Caco-2 (cell line): Measurements from ENCODE around the gene BMP8A. TPM values are rescaled to one million over a fixed set of nuclear protein-coding genes. Genes with fewer than 3 reads are reported as not detected.

Experiments used
- BruUV-seq: library from RNA; stranded (reverse); fragments of 400-500 nt; replicated peaks from 2 replicates; lab custom pipeline; 2021; lab: Mats Ljungman, UMichigan
- CTCF ChIA-PET: fragments of 300-600 bp; sonication (Branson Sonifier 250); formaldehyde crosslinking; loops from one replicate; lab custom pipeline; 2022; ENCODE audit warnings: antibody characterized with exemption; lab: Charles Lee
- POLR2A ChIA-PET: fragments of 300-600 bp; sonication (Branson Sonifier 250); formaldehyde crosslinking; loops from one replicate; lab custom pipeline; 2022; ENCODE audit warnings: antibody characterized with exemption; lab: Charles Lee
- DNase-seq, 2 experiments: peaks; one replicate each; pipeline versions ENCODE4 v3.0.0 to v3.0.0-alpha.2; 2020 to 2022
- H3K27me3 ChIP-seq: replicated peaks from 2 replicates; pipeline ENCODE4 v1.6.0; 2011; ENCODE audit warnings: low read length; ENCODE audit not compliant: control insufficient read depth, insufficient read depth
- H3K36me3 ChIP-seq: 2 replicates; pipeline ENCODE4 v1.5.1; 2011; ENCODE audit warnings: low read length; ENCODE audit not compliant: control insufficient read depth, insufficient read depth
- H3K4me1 ChIP-seq: fragments of 250-450 bp; sonication (Bioruptor Pico); 2 replicates; pipeline ENCODE4 v1.5.1; 2020; ENCODE audit warnings: mild to moderate bottlenecking
- H3K4me3 ChIP-seq: 2 replicates; pipeline ENCODE4 v1.5.1; 2011; ENCODE audit warnings: low read depth, mild to moderate bottlenecking, control low read depth, low read length
- H3K9me3 ChIP-seq: fragments of 250-450 bp; sonication (Bioruptor Pico); 2 replicates; pipeline ENCODE4 v1.5.1; 2020; ENCODE audit warnings: mild to moderate bottlenecking, moderate library complexity
- H3K27ac Mint-ChIP-seq: one replicate; pipeline ENCODE4 v1.8.0; 2022; ENCODE audit warnings: mixed read lengths; ENCODE audit not compliant: unreplicated experiment
- H3K27me3 Mint-ChIP-seq: one replicate; pipeline ENCODE4 v1.8.0; 2022; ENCODE audit warnings: mixed read lengths; ENCODE audit not compliant: insufficient read depth, unreplicated experiment
- H3K36me3 Mint-ChIP-seq: one replicate; pipeline ENCODE4 v1.8.0; 2022; ENCODE audit warnings: mild to moderate bottlenecking, mixed read lengths; ENCODE audit not compliant: insufficient read depth, unreplicated experiment
- H3K4me1 Mint-ChIP-seq: one replicate; pipeline ENCODE4 v1.8.0; 2022; ENCODE audit warnings: low read depth, mixed read lengths; ENCODE audit not compliant: unreplicated experiment
- H3K4me3 Mint-ChIP-seq: one replicate; pipeline ENCODE4 v1.8.0; 2022; ENCODE audit warnings: mild to moderate bottlenecking, moderate library complexity, mixed read lengths; ENCODE audit not compliant: unreplicated experiment
- H3K9me3 Mint-ChIP-seq: one replicate; pipeline ENCODE4 v1.8.0; 2022; ENCODE audit warnings: mixed read lengths; ENCODE audit not compliant: unreplicated experiment
- CTCF ChIP-seq, 2 experiments: fragments of 200-600 bp in 1 of 2; IDR thresholded peaks; 1 replicate in 1 of 2; 2 replicates in 1 of 2; pipeline versions ENCODE4 v1.5.1 to v1.8.0; 2011 to 2022; ENCODE audit warnings: antibody characterized with exemption in 1 of 2, control low read depth in 1 of 2, inconsistent platforms in 1 of 2, low read depth in 1 of 2, low read length in 1 of 2, mild to moderate bottlenecking in 1 of 2, moderate library complexity in 1 of 2; ENCODE audit not compliant: insufficient read depth in 1 of 2, severe bottlenecking in 1 of 2, unreplicated experiment in 1 of 2
- intact Hi-C: fragments of 100-400 bp; cut with micrococcal nuclease; formaldehyde crosslinking; loops from one replicate; pipeline ENCODE4 v1.10.0; 2022; ENCODE audit not compliant: unreplicated experiment
- total RNA-seq: library from RNA; stranded (reverse); gene quantifications from 2 replicates; pipeline ENCODE4 v1.2.3, GENCODE V29; 2022

The BMP8A gene
- total RNA-seq, 1 experiment from 2014 or later = 3.2 TPM

GRCh38 chr1:39533442-39533841, 42.0 kb downstream of the BMP8A start:
- Mint-ChIP-seq H3K4me3 (no peak overlapping the region), H3K9me3 (no peaks in the 10 kb centered on the region), H3K27ac (no peak overlapping the region), H3K4me1 (no peaks in the 10 kb centered on the region), H3K36me3 (peaks cover 8% of the 10 kb centered on the region), H3K27me3 (no peaks in the 10 kb centered on the region)
- no peak for DNase-seq
- Histone ChIP-seq H3K36me3 (no peaks in the 10 kb centered on the region), H3K4me3 (no peak overlapping the region), H3K27me3 (no peaks in the 10 kb centered on the region), H3K4me1 (no peaks in the 10 kb centered on the region), H3K9me3 (no peaks in the 10 kb centered on the region)
- BruUV-seq = no TSS peak
- ChIA-PET CTCF (no interaction called here), POLR2A (no interaction called here)
- intact Hi-C loops = no loop called here
- no peak for TF ChIP-seq CTCF (IDR thresholded peaks at IDR 0.05; ENCODE audit: insufficient read depth in 1 of 2, low read depth in 1 of 2, low read length in 1 of 2, severe bottlenecking in 1 of 2, unreplicated experiment in 1 of 2)

DNA sequence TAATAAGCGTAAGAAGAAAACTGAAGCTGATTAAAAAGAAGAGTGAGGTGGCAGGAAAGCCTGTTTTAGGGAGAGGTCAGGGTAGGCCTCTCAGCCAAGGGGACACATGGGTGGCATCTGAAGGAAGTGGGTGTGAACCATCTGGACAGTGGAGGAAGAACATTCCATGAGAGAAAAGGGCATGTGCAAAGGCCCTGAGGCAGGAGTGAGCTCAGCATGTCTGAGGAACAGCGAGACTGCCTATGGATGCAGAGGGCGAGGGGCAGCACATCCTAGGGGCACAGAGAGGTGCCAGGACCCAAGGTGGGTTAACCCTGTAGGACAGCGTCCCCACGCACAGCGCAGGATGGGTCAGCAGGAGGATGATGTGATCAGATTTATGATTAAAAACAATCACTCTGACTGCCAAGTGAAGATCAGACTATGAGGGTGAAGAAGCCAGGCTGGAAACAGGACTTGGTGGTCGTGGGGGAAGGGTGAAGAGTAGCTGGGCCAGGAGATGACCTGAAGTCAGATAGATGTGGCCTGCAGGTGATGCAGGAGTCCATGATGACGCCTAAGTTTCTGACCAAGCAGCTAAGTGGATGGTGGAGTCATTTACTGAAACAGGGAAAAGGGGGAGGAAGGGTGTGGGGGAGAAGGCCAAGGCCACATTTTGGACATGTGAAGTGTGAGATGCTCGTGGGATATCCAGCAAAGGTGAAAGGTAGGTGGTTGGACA, 47.3 kb downstream of the BMP8A start:
- BruUV-seq = no TSS peak
- POLR2A ChIA-PET = no interaction called here
- intact Hi-C loops = loop anchor here (1.0 to 5.0 kb wide), 2 partner anchors 33 to 66 kb away; no protein-coding TSS in a partner anchor

More for the DNA sequence above, 47.3 kb downstream of the BMP8A start:
- TF ChIP-seq CTCF (IDR thresholded peaks at IDR 0.05; ENCODE audit: insufficient read depth in 1 of 2, low read depth in 1 of 2, low read length in 1 of 2, severe bottlenecking in 1 of 2, unreplicated experiment in 1 of 2) = no peak
- CTCF ChIA-PET = interaction anchor here (0.5 to 1.6 kb wide), 18 partner anchors 11 to 440 kb away, joined by 3 to 18 read pairs (median 4); partner anchors contain the start of gene BMP8A
- H3K27ac Mint-ChIP-seq = no peak overlapping the region
- DNase-seq = no peak
- no peaks in the 10 kb centered on the region for H3K9me3 Mint-ChIP-seq
- no peaks in the 10 kb centered on the region for H3K36me3 Mint-ChIP-seq
- H3K27me3 ChIP-seq = no peaks in the 10 kb centered on the region
- H3K27me3 Mint-ChIP-seq = no peaks in the 10 kb centered on the region
- no peak overlapping the region for H3K4me3 ChIP-seq
- no peak overlapping the region for H3K4me3 Mint-ChIP-seq
- no peaks in the 10 kb centered on the region for H3K4me1 ChIP-seq
- no peaks in the 10 kb centered on the region for H3K36me3 ChIP-seq
- H3K4me1 Mint-ChIP-seq = no peaks in the 10 kb centered on the region
- H3K9me3 ChIP-seq = no peaks in the 10 kb centered on the region
